Common myeloid progenitor, CD34-positive (primary cell): ENCODE results near the gene CX3CR1.

Source experiments
- CTCF ChIA-PET: fragments of 350-600 bp; sonication (Branson Sonifier 250); formaldehyde crosslinking; loops from one replicate; lab custom pipeline; 2021; ENCODE audit warnings: antibody characterized with exemption; lab: Charles Lee
- POLR2A ChIA-PET: fragments of 350-600 bp; sonication (Branson Sonifier 250); formaldehyde crosslinking; loops from one replicate; lab custom pipeline; 2021; ENCODE audit warnings: antibody characterized with exemption; lab: Charles Lee
- DNase-seq, 3 donors: peaks; one replicate each; pipeline versions ENCODE4 v3.0.0 to v3.0.0-alpha.2; 2013
- H3K27ac ChIP-seq, 2 experiments: 1 replicate in 1 of 2; 2 replicates in 1 of 2; pipeline ENCODE4 v1.7.0; 2013; ENCODE audit warnings: inconsistent platforms in 2 of 2, low read length in 2 of 2, mild to moderate bottlenecking in 2 of 2, low read depth in 1 of 2, moderate library complexity in 1 of 2; ENCODE audit not compliant: severe bottlenecking in 2 of 2, insufficient read depth in 1 of 2, poor library complexity in 1 of 2
- H3K27me3 ChIP-seq, 5 experiments: replicated peaks in 2 of 5; 1 replicate in 3 of 5; 2 replicates in 2 of 5; pipeline versions ENCODE4 v1.6.1 to v1.7.0; 2013; ENCODE audit warnings: low read length in 4 of 5, mild to moderate bottlenecking in 2 of 5, moderate library complexity in 2 of 5, inconsistent platforms in 1 of 5; ENCODE audit not compliant: insufficient read depth in 5 of 5, control insufficient read depth in 4 of 5
- H3K36me3 ChIP-seq, 4 experiments: 1 replicate in 2 of 4; 2 replicates in 2 of 4; pipeline versions ENCODE4 v1.6.1 to v1.7.0; 2013; ENCODE audit warnings: low read length in 3 of 4, control low read depth in 1 of 4, mild to moderate bottlenecking in 1 of 4; ENCODE audit not compliant: control insufficient read depth in 4 of 4, insufficient read depth in 4 of 4
- H3K4me1 ChIP-seq, 4 experiments: 1 replicate in 3 of 4; 2 replicates in 1 of 4; pipeline versions ENCODE4 v1.6.1 to v1.7.1; 2013; ENCODE audit warnings: low read length in 3 of 4, mild to moderate bottlenecking in 3 of 4, control low read depth in 1 of 4, inconsistent platforms in 1 of 4, moderate library complexity in 1 of 4; ENCODE audit not compliant: control insufficient read depth in 4 of 4, insufficient read depth in 4 of 4; ENCODE audit errors: control extremely low read depth in 1 of 4
- H3K4me3 ChIP-seq, 7 experiments: 1 replicate in 4 of 7; 2 replicates in 3 of 7; pipeline versions ENCODE4 v1.5.1 to v1.7.0; 2013; ENCODE audit warnings: mild to moderate bottlenecking in 7 of 7, low read length in 6 of 7, moderate library complexity in 6 of 7, inconsistent platforms in 2 of 7, low read depth in 2 of 7, control low read depth in 1 of 7; ENCODE audit not compliant: insufficient read depth in 4 of 7, control insufficient read depth in 1 of 7; ENCODE audit errors: extremely low read depth in 1 of 7
- H3K9me3 ChIP-seq, 5 experiments: 1 replicate in 4 of 5; 2 replicates in 1 of 5; pipeline versions ENCODE4 v1.6.1 to v1.7.1; 2013; ENCODE audit warnings: low read length in 4 of 5, mild to moderate bottlenecking in 2 of 5, inconsistent platforms in 1 of 5, low read depth in 1 of 5, moderate library complexity in 1 of 5; ENCODE audit not compliant: control insufficient read depth in 4 of 5, insufficient read depth in 2 of 5; ENCODE audit errors: control extremely low read depth in 1 of 5
- WGBS: methylation state at CpG from one replicate; pipeline ENCODE4 v1.1.5; 2013; ENCODE audit not compliant: insufficient coverage; 5-methylcytosine and 5-hydroxymethylcytosine counted together

Gene CX3CR1

GRCh38 chr3:39251576-39251975, 28.3 kb downstream of the CX3CR1 start:
- Histone ChIP-seq H3K27ac (no peak overlapping the region), H3K4me3 (no peak overlapping the region), H3K27me3 (no peaks in the 10 kb centered on the region), H3K4me1 (peaks cover 27 to 78% (median 68%) of the 10 kb centered on the region in 4 experiments), H3K36me3 (no peaks in the 10 kb centered on the region), H3K9me3 (no peaks in the 10 kb centered on the region)
- POLR2A ChIA-PET, result no interaction called here
- WGBS, result 97% methylated on average over 5 of the region's 5 CpGs
- CTCF ChIA-PET, result interaction anchor here (1.0 to 3.1 kb wide), 11 partner anchors 11 to 63 kb away, joined by 3 to 17 read pairs (median 4); partner anchors contain the start of gene CX3CR1
- no peak for DNase-seq

- H3K4me1 ChIP-seq, result peaks cover 22 to 68% (median 56%) of the 10 kb centered on the region in 4 experiments
- peak overlapping the region in 1 of 2 experiments; percentile 11 for H3K27ac ChIP-seq
- H3K9me3 ChIP-seq, result no peaks in the 10 kb centered on the region
- no peaks in the 10 kb centered on the region for H3K36me3 ChIP-seq
- WGBS, result 0% methylated on average over 1 of the region's 4 CpGs
- no peaks in the 10 kb centered on the region for H3K27me3 ChIP-seq
- ChIA-PET CTCF (interaction anchor here (1.0 to 3.1 kb wide), 17 partner anchors 9 to 122 kb away, joined by 3 to 17 read pairs (median 4); partner anchors contain the start of gene CX3CR1), POLR2A (interaction anchor here (0.7 kb wide), 1 partner anchor 34 kb away, joined by 3 read pairs; no protein-coding TSS in a partner anchor)
- peak overlapping the region in 6 of 7 experiments; percentile 30 to 64 (median 36) for H3K4me3 ChIP-seq
- DNase-seq, result peak; percentile 73 to 91 (median 88)
These were observed 29.6 kb downstream of the CX3CR1 start for GRCh38 chr3:39250116-39250747.

DNA sequence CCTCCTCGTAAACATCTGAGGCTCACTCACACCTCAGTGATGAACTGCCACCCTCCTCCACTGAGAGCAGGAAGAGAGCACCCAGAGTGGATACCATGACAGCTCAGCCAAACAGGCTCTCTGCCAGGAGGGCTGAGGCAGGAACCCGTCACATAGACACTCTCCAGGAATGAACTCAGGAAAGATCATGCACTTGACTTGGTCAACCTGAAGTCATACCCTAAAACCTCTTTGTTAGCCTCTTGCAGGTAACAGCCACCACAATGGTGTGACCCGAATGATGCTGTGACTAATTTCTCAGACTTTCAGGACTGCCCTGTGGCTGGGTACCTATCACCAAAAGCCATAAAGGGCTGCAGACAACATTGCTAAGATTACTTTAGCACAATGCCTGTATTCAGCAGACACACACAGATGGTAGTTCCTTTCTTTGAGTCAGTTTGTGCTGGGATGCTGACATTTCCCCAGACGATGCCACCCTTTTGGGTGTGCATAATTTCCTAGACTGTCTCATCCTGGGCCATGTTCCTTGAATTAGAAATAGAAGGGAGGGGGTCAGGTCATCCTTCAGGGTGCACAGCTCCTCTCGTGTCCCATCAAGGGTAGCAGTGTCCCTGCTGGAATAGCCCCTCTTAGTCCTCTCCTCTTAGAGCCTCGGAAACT, 30.3 kb downstream of the CX3CR1 start:
- ChIA-PET CTCF (interaction anchor here (1.0 to 3.1 kb wide), 13 partner anchors 10 to 122 kb away, joined by 3 to 17 read pairs (median 4); no protein-coding TSS in a partner anchor), POLR2A (no interaction called here)
- peak in 1 of 3 donors; percentile 50 for DNase-seq
- no peaks in the 10 kb centered on the region for H3K9me3 ChIP-seq
- H3K4me3 ChIP-seq, result peak overlapping the region in 4 of 7 experiments; percentile 33 to 64 (median 40)
- no peaks in the 10 kb centered on the region for H3K27me3 ChIP-seq
- H3K36me3 ChIP-seq, result no peaks in the 10 kb centered on the region
- H3K27ac ChIP-seq, result no peak overlapping the region
- WGBS, result 13% methylated on average over 5 of the region's 6 CpGs
- H3K4me1 ChIP-seq, result peaks cover 18 to 62% (median 51%) of the 10 kb centered on the region in 4 experiments

- no peak overlapping the region for H3K27ac ChIP-seq
- CTCF ChIA-PET, result interaction anchor here (1.1 to 1.9 kb wide), 2 partner anchors 10 to 20 kb away, joined by 3 to 5 read pairs; no protein-coding TSS in a partner anchor
- DNase-seq, result no peak
- H3K9me3 ChIP-seq, result peaks cover 0 to 2% (median 0%) of the 10 kb centered on the region in 5 experiments
- H3K4me1 ChIP-seq, result peaks cover 0 to 12% (median 0%) of the 10 kb centered on the region in 4 experiments
- no peak overlapping the region for H3K4me3 ChIP-seq
- H3K27me3 ChIP-seq, result no peaks in the 10 kb centered on the region
- no peaks in the 10 kb centered on the region for H3K36me3 ChIP-seq
- POLR2A ChIA-PET, result no interaction called here
These were observed 38.3 kb downstream of the CX3CR1 start for GRCh38 chr3:39241561-39241960.

DNA sequence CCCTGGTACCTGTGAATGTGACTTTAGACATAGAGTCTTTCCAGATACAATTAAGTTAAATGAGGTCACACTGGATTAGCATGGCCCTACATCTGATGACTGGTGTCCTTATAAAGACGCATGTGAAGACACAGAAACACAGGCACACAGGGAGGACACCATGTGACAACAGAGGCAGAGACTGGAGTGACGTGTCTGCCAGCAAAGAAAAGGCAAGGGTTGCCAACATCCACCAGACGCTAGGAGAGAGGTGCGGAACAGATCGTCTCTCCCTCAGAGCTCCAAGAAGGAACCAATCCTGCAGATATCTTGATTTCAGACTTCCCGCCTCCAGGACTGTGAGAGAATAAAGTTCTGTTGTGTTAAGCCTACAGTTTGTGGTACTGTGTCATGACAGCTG, 42.8 kb downstream of the CX3CR1 start:
- WGBS, result 97% methylated on average over 5 of the region's 6 CpGs
- POLR2A ChIA-PET, result no interaction called here
- DNase-seq, result no peak
- Histone ChIP-seq H3K9me3 (no peaks in the 10 kb centered on the region), H3K4me1 (peaks cover 11 to 42% (median 17%) of the 10 kb centered on the region in 4 experiments), H3K4me3 (no peak overlapping the region), H3K27ac (no peak overlapping the region), H3K27me3 (no peaks in the 10 kb centered on the region), H3K36me3 (no peaks in the 10 kb centered on the region)
- CTCF ChIA-PET, result interaction anchor here (1.1 to 1.2 kb wide), 2 partner anchors 26 to 55 kb away, joined by 3 to 4 read pairs; no protein-coding TSS in a partner anchor

- Histone ChIP-seq H3K9me3 (no peaks in the 10 kb centered on the region), H3K36me3 (no peaks in the 10 kb centered on the region), H3K27me3 (no peaks in the 10 kb centered on the region), H3K4me3 (no peak overlapping the region), H3K27ac (no peak overlapping the region), H3K4me1 (peaks cover 11 to 41% (median 17%) of the 10 kb centered on the region in 4 experiments)
- DNase-seq, result peak in 1 of 3 donors; percentile 18
- no CpG with 5 or more reads among the region's 2 CpGs for WGBS
- ChIA-PET POLR2A (interaction anchor here (1.0 kb wide), 1 partner anchor 18 kb away, joined by 3 read pairs; no protein-coding TSS in a partner anchor), CTCF (interaction anchor here (0.8 to 2.1 kb wide), 5 partner anchors 8 to 54 kb away, joined by 3 to 9 read pairs (median 4); no protein-coding TSS in a partner anchor)
These were observed 45.2 kb downstream of the CX3CR1 start for GRCh38 chr3:39234651-39235050.
